OCI-LY7 (cell line): ENCODE measurements around the gene MAP3K5.
"Not testable (repeated sequence)": the region's sequence is repeated elsewhere in the genome, so short reads cannot be mapped to it uniquely, and the experiment has no call there.

Source experiments
- CTCF ChIP-seq: fragments of 200-600 bp; sonication (generic); conservative IDR thresholded peaks from 2 replicates; pipeline ENCODE4 v1.5.1; 2014; ENCODE audit warnings: mild to moderate bottlenecking, antibody characterized with exemption, low read length, moderate library complexity, mixed read lengths
- EZH2phosphoT487 ChIP-seq: fragments of 200-600 bp; sonication (generic); IDR thresholded peaks from 2 replicates; pipeline ENCODE4 v1.6.1; 2018; ENCODE audit warnings: low read depth, borderline replicate concordance, mild to moderate bottlenecking, mixed run types, antibody characterized with exemption, low read length, moderate library complexity, mixed read lengths

GRCh38 chr6:136687894-136688293 is 104.4 kb downstream of the MAP3K5 start:
- not testable (repeated sequence) for TF ChIP-seq CTCF, EZH2phosphoT487
